Endothelial cell of umbilical vein (primary cell): ENCODE data around the gene GABBR2. TPM values are rescaled to one million over a fixed set of nuclear protein-coding genes. Genes with fewer than 3 reads are reported as not detected.

Source experiments
- BruUV-seq: library from RNA; stranded (reverse); fragments of 400-500 nt; replicated peaks from 2 replicates; lab custom pipeline; 2021; lab: Mats Ljungman, UMichigan
- CTCF ChIA-PET: fragments of 300-600, 350-600 bp; sonication (Branson Sonifier 250); formaldehyde crosslinking; loops from one replicate; lab custom pipeline; 2021; ENCODE audit warnings: antibody characterized with exemption, inconsistent platforms; lab: Charles Lee
- POLR2A ChIA-PET: fragments of 300-600, 350-600 bp; sonication (Branson Sonifier 250); formaldehyde crosslinking; loops from one replicate; lab custom pipeline; 2021; ENCODE audit warnings: antibody characterized with exemption, inconsistent platforms; lab: Charles Lee
- DNase-seq: peaks from one replicate; pipeline ENCODE4 v3.0.0-alpha.2; 2011; ENCODE audit warnings: low read depth, low spot score
- FAIRE-seq: peaks from 2 replicates; lab custom pipeline; 2011; peaks lifted over from hg19 to GRCh38; lab: Jason Lieb, UNC
- H2AFZ ChIP-seq: 2 replicates; pipeline ENCODE4 v1.6.0; 2012; ENCODE audit warnings: low read depth, low read length, control low read depth, inconsistent platforms
- H3K27ac ChIP-seq: 2 replicates; pipeline ENCODE4 v1.5.1; 2011; ENCODE audit warnings: low read depth, mild to moderate bottlenecking, control low read depth, low read length, moderate library complexity; ENCODE audit not compliant: insufficient read depth
- H3K27me3 ChIP-seq, 2 experiments: 2 replicates each; pipeline versions ENCODE4 v1.6.0 to v1.6.1; 2011; ENCODE audit warnings: low read length in 2 of 2, mixed read lengths in 1 of 2; ENCODE audit not compliant: control insufficient read depth in 2 of 2, insufficient read depth in 2 of 2
- H3K36me3 ChIP-seq, 2 experiments: 2 replicates in 1 of 2; 3 replicates in 1 of 2; pipeline ENCODE4 v1.5.1; 2011; ENCODE audit warnings: low read length in 2 of 2, mild to moderate bottlenecking in 1 of 2, moderate library complexity in 1 of 2; ENCODE audit not compliant: control insufficient read depth in 2 of 2, insufficient read depth in 2 of 2; ENCODE audit errors: extremely low read depth in 1 of 2
- H3K4me1 ChIP-seq: 3 replicates; pipeline ENCODE4 v1.5.1; 2011; ENCODE audit warnings: mild to moderate bottlenecking, low read length; ENCODE audit not compliant: control insufficient read depth, insufficient read depth; ENCODE audit errors: extremely low read depth
- H3K4me2 ChIP-seq: 2 replicates; pipeline ENCODE4 v1.6.1; 2011; ENCODE audit warnings: low read length, control low read depth, mixed read lengths; ENCODE audit not compliant: insufficient read depth
- H3K4me3 ChIP-seq, 3 experiments: fragments of 200-600 bp in 1 of 3; sonication (generic), shearing (Covaris generic) in 1 of 3; replicated peaks in 1 of 3; 2 replicates each; pipeline ENCODE4 v1.5.1; 2011 to 2016; ENCODE audit warnings: control low read depth in 3 of 3, low read length in 3 of 3, mild to moderate bottlenecking in 2 of 3, inconsistent platforms in 1 of 3, low read depth in 1 of 3, moderate library complexity in 1 of 3; ENCODE audit not compliant: insufficient read depth in 1 of 3
- H3K79me2 ChIP-seq: 2 replicates; pipeline ENCODE4 v1.6.0; 2012; ENCODE audit warnings: low read length, inconsistent platforms; ENCODE audit not compliant: control insufficient read depth, insufficient read depth
- H3K9ac ChIP-seq: replicated peaks from 2 replicates; pipeline ENCODE3; 2011; ENCODE audit warnings: low read length, control low read depth; ENCODE audit not compliant: insufficient read depth; ENCODE audit errors: extremely low read depth
- H3K9me1 ChIP-seq: replicated peaks from 3 replicates; pipeline ENCODE4 v1.6.0; 2011; ENCODE audit warnings: mild to moderate bottlenecking, low read length; ENCODE audit not compliant: control insufficient read depth, insufficient read depth; ENCODE audit errors: extremely low read depth
- H3K9me3 ChIP-seq: replicated peaks from 2 replicates; pipeline ENCODE4 v1.5.1; 2012; ENCODE audit warnings: low read length, inconsistent platforms; ENCODE audit not compliant: control insufficient read depth, insufficient read depth
- H4K20me1 ChIP-seq: replicated peaks from 2 replicates; pipeline ENCODE3; 2011; ENCODE audit warnings: mild to moderate bottlenecking, low read length; ENCODE audit not compliant: control insufficient read depth, insufficient read depth; ENCODE audit errors: extremely low read depth
- CTCF ChIP-seq, 2 donors: IDR thresholded peaks; 1 replicate in 1 of 2; 2 replicates in 1 of 2; pipeline ENCODE4 v1.5.1; 2011; ENCODE audit warnings: low read length in 2 of 2, mild to moderate bottlenecking in 2 of 2, moderate library complexity in 2 of 2, control low read depth in 1 of 2, inconsistent platforms in 1 of 2, low read depth in 1 of 2; ENCODE audit not compliant: insufficient read depth in 1 of 2; ENCODE audit errors: extremely low read depth in 1 of 2
- EZH2 ChIP-seq: IDR thresholded peaks from 2 replicates; pipeline ENCODE4 v1.6.1; 2012; ENCODE audit warnings: borderline replicate concordance, low read depth, mild to moderate bottlenecking, moderate library complexity, low read length, inconsistent platforms; ENCODE audit not compliant: severe bottlenecking
- FOS ChIP-seq: IDR thresholded peaks from 2 replicates; pipeline ENCODE4 v1.6.1; 2011; ENCODE audit warnings: mild to moderate bottlenecking, low read length, moderate library complexity, borderline replicate concordance; ENCODE audit not compliant: insufficient read depth
- GATA2 ChIP-seq: IDR thresholded peaks from 2 replicates; pipeline ENCODE4 v1.7.0; 2011; ENCODE audit warnings: low read depth, mild to moderate bottlenecking, moderate library complexity, mixed read lengths, low read length; ENCODE audit not compliant: insufficient read length, insufficient read depth
- JUN ChIP-seq: IDR thresholded peaks from 2 replicates; pipeline ENCODE4 v1.6.1; 2011; ENCODE audit warnings: borderline replicate concordance, low read depth; ENCODE audit not compliant: insufficient read length, insufficient read depth
- MAX ChIP-seq: IDR thresholded peaks from 2 replicates; pipeline ENCODE4 v1.6.1; 2011; ENCODE audit not compliant: insufficient read depth, insufficient read length
- MYC ChIP-seq: IDR thresholded peaks from one replicate; pipeline ENCODE4 v1.6.1; 2011; ENCODE audit warnings: mild to moderate bottlenecking, low read depth, low read length
- POLR2A ChIP-seq: IDR thresholded peaks from 2 replicates; pipeline ENCODE4 v1.6.1; 2012; ENCODE audit warnings: low read depth, mild to moderate bottlenecking, control low read depth, low read length
- POLR2AphosphoS5 ChIP-seq: IDR thresholded peaks from 2 replicates; pipeline ENCODE4 v1.6.1; 2012; ENCODE audit warnings: low read depth, mild to moderate bottlenecking, control low read depth, low read length, moderate library complexity; ENCODE audit not compliant: insufficient read depth
- dilution Hi-C: fragments of 300-500 bp; cut with MboI; formaldehyde crosslinking; loops from one replicate; pipeline ENCODE4 v1.15.0; 2019; ENCODE audit warnings: low sequenced_read_pairs; ENCODE audit not compliant: extremely low pct_ligation_motif_present
- intact Hi-C: fragments of 100-400 bp; cut with micrococcal nuclease; formaldehyde crosslinking; loops from one replicate; pipeline ENCODE4 v1.10.0; 2022
- polyA plus RNA-seq, 4 experiments: library from polyadenylated mRNA; depleted of rRNA in 3 of 4; stranded (reverse) in 3 of 4; unstranded in 1 of 4; fragments of >200 nt; gene quantifications; 2 replicates each; pipeline versions ENCODE4 v1.2.1 to v1.2.3, GENCODE V29; 2011 to 2012; ENCODE audit warnings: missing spikeins in 1 of 4
- total RNA-seq: library from RNA; stranded (reverse); gene quantifications from 2 replicates; pipeline ENCODE4 v1.2.3, GENCODE V29; 2021

Gene GABBR2
- total and polyA plus RNA-seq, 2 donors (not counting 3 experiments of a cell fraction or from before 2014, with no cell fraction given): 1.1 to 9.2 TPM

GRCh38 chr9:98321269-98321668, 387.5 kb downstream of the GABBR2 start:
- TF ChIP-seq POLR2A (no peak), FOS (no peak)
- FAIRE-seq: no peak
- Histone ChIP-seq H3K4me2 (no peak overlapping the region), H3K27ac (no peak overlapping the region), H3K4me3 (no peak overlapping the region), H3K27me3 (no peaks in the 10 kb centered on the region), H4K20me1 (no peaks in the 10 kb centered on the region), H3K36me3 (no peaks in the 10 kb centered on the region), H3K9me3 (no peaks in the 10 kb centered on the region), H3K4me1 (peaks cover 32% of the 10 kb centered on the region), H3K79me2 (no peaks in the 10 kb centered on the region), H3K9ac (no peak overlapping the region), H2AFZ (no peak overlapping the region), H3K9me1 (no peaks in the 10 kb centered on the region)
- BruUV-seq: no TSS peak
- intact Hi-C loops: no loop called here
- ChIA-PET POLR2A (no interaction called here), CTCF (interaction anchor here (0.9 kb wide), 1 partner anchor 455 kb away, joined by 3 read pairs; no protein-coding TSS in a partner anchor)
- dilution Hi-C loops: no loop called here
- no peak for DNase-seq

- ChIA-PET POLR2A (no interaction called here), CTCF (interaction anchor here (1.1 to 7.6 kb wide), 5 partner anchors 46 to 457 kb away, joined by 3 to 143 read pairs (median 6); no protein-coding TSS in a partner anchor)
- Histone ChIP-seq H3K9me1 (no peaks in the 10 kb centered on the region), H3K9ac (no peak overlapping the region), H3K27ac (no peak overlapping the region), H3K9me3 (no peaks in the 10 kb centered on the region), H3K4me1 (peaks cover 24% of the 10 kb centered on the region), H3K4me3 (no peak overlapping the region), H3K79me2 (no peaks in the 10 kb centered on the region), H4K20me1 (no peaks in the 10 kb centered on the region), H3K36me3 (no peaks in the 10 kb centered on the region), H2AFZ (no peak overlapping the region), H3K27me3 (no peaks in the 10 kb centered on the region), H3K4me2 (no peak overlapping the region)
- TF ChIP-seq JUN (no peak), MYC (no peak), POLR2A (no peak), FOS (no peak), EZH2 (no peak), GATA2 (no peak), MAX (no peak), CTCF (IDR thresholded peaks at IDR 0.05; ENCODE audit: extremely low read depth in 1 of 2, insufficient read depth in 1 of 2, low read depth in 1 of 2, low read length in 2 of 2) (no peak), POLR2AphosphoS5 (no peak)
- BruUV-seq: no TSS peak
- intact Hi-C loops: loop anchor here (5.0 kb wide), 3 partner anchors 108 to 528 kb away; no protein-coding TSS in a partner anchor
- DNase-seq (no peak), FAIRE-seq (no peak)
- dilution Hi-C loops: no loop called here
Measured at GRCh38 chr9:98318834-98319478, 389.8 kb downstream of the GABBR2 start.
